Mesenchymal stem cell (in vitro differentiated cells and primary cell): ENCODE results near the gene RBMS3.

Source experiments
- DNase-seq: peaks from one replicate; pipeline ENCODE4 v3.0.0-alpha.2; 2013
- H2AFZ ChIP-seq: one replicate; pipeline ENCODE4 v1.6.1; 2013; ENCODE audit warnings: low read depth, mild to moderate bottlenecking, control low read depth, inconsistent platforms, low read length, moderate library complexity
- H2AK5ac ChIP-seq: 2 replicates; pipeline ENCODE4 v1.6.1; 2013; ENCODE audit warnings: low read length, moderate library complexity, mild to moderate bottlenecking, inconsistent platforms; ENCODE audit not compliant: severe bottlenecking
- H2BK120ac ChIP-seq: one replicate; pipeline ENCODE4 v1.6.1; 2013; ENCODE audit warnings: low read depth, mild to moderate bottlenecking, inconsistent platforms, low read length, moderate library complexity
- H2BK12ac ChIP-seq, 2 experiments: one replicate each; pipeline ENCODE4 v1.6.1; 2013; ENCODE audit warnings: inconsistent platforms in 2 of 2, low read length in 2 of 2, mild to moderate bottlenecking in 2 of 2, moderate library complexity in 2 of 2, control low read depth in 1 of 2
- H2BK15ac ChIP-seq: one replicate; pipeline ENCODE4 v1.6.1; 2013; ENCODE audit warnings: mild to moderate bottlenecking, low read depth, inconsistent platforms; ENCODE audit not compliant: poor library complexity, severe bottlenecking
- H2BK5ac ChIP-seq: 2 replicates; pipeline ENCODE4 v1.6.1; 2013; ENCODE audit warnings: low read depth, mild to moderate bottlenecking, low read length, control low read depth, inconsistent platforms; ENCODE audit not compliant: poor library complexity, severe bottlenecking
- H3K14ac ChIP-seq, 2 experiments: one replicate each; pipeline ENCODE4 v1.6.1; 2013; ENCODE audit warnings: inconsistent platforms in 2 of 2, low read length in 2 of 2, control low read depth in 1 of 2, mild to moderate bottlenecking in 1 of 2, moderate library complexity in 1 of 2
- H3K18ac ChIP-seq, 2 experiments: one replicate each; pipeline ENCODE4 v1.6.1; 2013; ENCODE audit warnings: inconsistent platforms in 2 of 2, low read length in 2 of 2, control low read depth in 1 of 2, low read depth in 1 of 2, mild to moderate bottlenecking in 1 of 2
- H3K23ac ChIP-seq, 2 experiments: one replicate each; pipeline ENCODE4 v1.6.1; 2013; ENCODE audit warnings: inconsistent platforms in 2 of 2, low read length in 2 of 2, mild to moderate bottlenecking in 2 of 2, moderate library complexity in 2 of 2, control low read depth in 1 of 2
- H3K27ac ChIP-seq: 2 replicates; pipeline ENCODE4 v1.5.1; 2013; ENCODE audit warnings: mild to moderate bottlenecking, moderate library complexity, low read length, control low read depth, inconsistent platforms; ENCODE audit not compliant: poor library complexity, severe bottlenecking
- H3K27me3 ChIP-seq, 2 experiments: 2 replicates each; pipeline versions ENCODE4 v1.6.1 to v1.7.0; 2013; ENCODE audit warnings: low read length in 2 of 2, mild to moderate bottlenecking in 2 of 2, moderate library complexity in 2 of 2, control low read depth in 1 of 2, inconsistent platforms in 1 of 2; ENCODE audit not compliant: control insufficient read depth in 1 of 2, insufficient read depth in 1 of 2
- H3K36me3 ChIP-seq, 2 experiments: 2 replicates each; pipeline versions ENCODE4 v1.6.1 to v1.7.0; 2013; ENCODE audit warnings: low read length in 2 of 2, control low read depth in 1 of 2, inconsistent platforms in 1 of 2, low read depth in 1 of 2, mild to moderate bottlenecking in 1 of 2; ENCODE audit not compliant: insufficient read depth in 2 of 2, control insufficient read depth in 1 of 2
- H3K4ac ChIP-seq, 2 experiments: one replicate each; pipeline ENCODE4 v1.6.1; 2013; ENCODE audit warnings: inconsistent platforms in 2 of 2, low read length in 2 of 2, mild to moderate bottlenecking in 2 of 2, moderate library complexity in 2 of 2, control low read depth in 1 of 2, low read depth in 1 of 2
- H3K4me1 ChIP-seq: 2 replicates; pipeline ENCODE4 v1.6.1; 2013; ENCODE audit warnings: low read depth, low read length, control low read depth; ENCODE audit not compliant: control insufficient read depth, insufficient read depth
- H3K4me2 ChIP-seq: 2 replicates; pipeline ENCODE4 v1.6.1; 2013; ENCODE audit warnings: low read length, mild to moderate bottlenecking, inconsistent platforms; ENCODE audit not compliant: poor library complexity, severe bottlenecking
- H3K4me3 ChIP-seq, 2 experiments: 2 replicates each; pipeline versions ENCODE4 v1.5.1 to v1.7.0; 2013; ENCODE audit warnings: low read length in 2 of 2, mild to moderate bottlenecking in 2 of 2, control low read depth in 1 of 2, low read depth in 1 of 2; ENCODE audit not compliant: insufficient read depth in 1 of 2
- H3K79me1 ChIP-seq: replicated peaks from 2 replicates; pipeline ENCODE4 v1.6.1; 2013; ENCODE audit warnings: mild to moderate bottlenecking, control low read depth, low read length, inconsistent platforms; ENCODE audit not compliant: poor library complexity, severe bottlenecking
- H3K9ac ChIP-seq: 2 replicates; pipeline ENCODE4 v1.7.0; 2013; ENCODE audit warnings: mild to moderate bottlenecking, low read length, moderate library complexity
- H3K9me3 ChIP-seq: 2 replicates; pipeline ENCODE4 v1.7.0; 2013; ENCODE audit warnings: mild to moderate bottlenecking, low read length; ENCODE audit not compliant: control insufficient read depth
- H4K8ac ChIP-seq: one replicate; pipeline ENCODE4 v1.6.1; 2013; ENCODE audit warnings: inconsistent platforms, mild to moderate bottlenecking, low read length, moderate library complexity
- H4K91ac ChIP-seq: one replicate; pipeline ENCODE4 v1.6.1; 2013; ENCODE audit warnings: mild to moderate bottlenecking, low read length, inconsistent platforms
- WGBS: methylation state at CpG from one replicate; pipeline ENCODE4 v1.1.7; 2013; ENCODE audit warnings: mixed read lengths; 5-methylcytosine and 5-hydroxymethylcytosine counted together

Gene RBMS3

DNA sequence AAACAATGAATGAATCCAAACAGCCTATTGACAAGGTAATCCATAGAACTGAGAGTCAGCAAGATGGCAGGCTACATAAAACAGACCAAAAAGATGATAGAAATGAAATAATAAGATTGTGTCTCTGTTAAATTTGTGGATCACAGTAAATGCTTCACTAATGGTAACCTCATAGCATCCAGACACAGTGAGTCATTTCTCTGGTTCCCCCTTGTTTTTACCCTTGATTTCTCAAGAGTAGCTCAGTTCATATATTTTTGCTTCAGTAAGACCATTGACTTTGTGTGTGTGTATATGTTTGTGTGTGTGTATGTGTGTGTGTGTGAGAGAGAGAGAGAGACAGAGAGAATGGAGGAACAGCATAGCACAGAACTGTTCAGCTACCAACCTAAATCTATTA, 546.9 kb downstream of the RBMS3 start:
- Histone ChIP-seq H2BK120ac (no peak overlapping the region), H2BK12ac (no peak overlapping the region), H3K9me3 (no peaks in the 10 kb centered on the region), H3K27me3 (no peaks in the 10 kb centered on the region), H3K36me3 (no peaks in the 10 kb centered on the region), H3K18ac (peak overlapping the region in 1 of 2 experiments; percentile 14), H2AK5ac (no peak overlapping the region), H3K79me1 (peaks cover 1% of the 10 kb centered on the region), H3K4me3 (no peak overlapping the region), H3K4me2 (no peak overlapping the region), H4K91ac (no peak overlapping the region), H3K4ac (no peak overlapping the region), H3K14ac (no peak overlapping the region), H3K4me1 (no peaks in the 10 kb centered on the region), H3K27ac (no peak overlapping the region), H2BK15ac (no peak overlapping the region), H3K23ac (no peak overlapping the region), H4K8ac (no peak overlapping the region), H2BK5ac (no peak overlapping the region), H3K9ac (no peak overlapping the region), H2AFZ (no peak overlapping the region)
- peak; percentile 62 for DNase-seq

GRCh38 chr3:29829340-29829739, 548.5 kb downstream of the RBMS3 start:
- no peaks in the 10 kb centered on the region for H3K4me1 ChIP-seq

DNA sequence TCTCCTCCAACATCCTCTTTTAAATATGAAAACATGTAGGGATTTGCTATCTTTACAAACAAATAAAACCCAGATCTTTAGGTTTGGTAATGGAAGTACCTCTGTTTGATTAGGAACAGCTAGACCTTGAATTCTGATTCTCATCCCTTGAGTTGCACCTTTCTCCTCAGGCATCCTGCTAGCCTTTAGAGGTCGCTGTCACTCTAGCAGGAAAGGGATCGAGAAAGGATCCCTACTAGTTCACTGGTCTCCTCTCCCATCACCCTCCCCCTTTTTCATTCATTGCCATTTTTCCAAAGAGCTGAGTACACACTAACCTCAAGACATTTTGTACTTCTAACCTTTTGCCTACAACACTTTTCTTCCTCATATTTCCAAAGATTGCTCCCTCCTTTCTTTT, 569.8 kb downstream of the RBMS3 start:
- Histone ChIP-seq H3K4me3 (no peak overlapping the region), H2BK12ac (no peak overlapping the region), H3K18ac (no peak overlapping the region), H3K27ac (no peak overlapping the region), H3K4ac (no peak overlapping the region), H4K91ac (no peak overlapping the region), H3K14ac (no peak overlapping the region), H3K9ac (no peak overlapping the region), H3K36me3 (no peaks in the 10 kb centered on the region), H3K23ac (no peak overlapping the region), H2BK5ac (no peak overlapping the region), H3K79me1 (peaks cover 8% of the 10 kb centered on the region), H3K27me3 (no peaks in the 10 kb centered on the region), H3K9me3 (peaks cover 5% of the 10 kb centered on the region), H2BK120ac (no peak overlapping the region), H2BK15ac (no peak overlapping the region), H2AK5ac (no peak overlapping the region), H3K4me2 (no peak overlapping the region), H2AFZ (no peak overlapping the region), H4K8ac (no peak overlapping the region), H3K4me1 (no peaks in the 10 kb centered on the region)
- no peak for DNase-seq
- 24% methylated on average over 2 of the region's 2 CpGs for WGBS

More at GRCh38 chr3:29829340-29829739, 548.5 kb downstream of the RBMS3 start:
- H2BK120ac ChIP-seq = no peak overlapping the region
- no peak overlapping the region for H3K14ac ChIP-seq
- H3K4me3 ChIP-seq = no peak overlapping the region
- H3K18ac ChIP-seq = no peak overlapping the region
- no peak overlapping the region for H4K91ac ChIP-seq
- no peaks in the 10 kb centered on the region for H3K36me3 ChIP-seq
- no peak overlapping the region for H3K4me2 ChIP-seq
- no peak overlapping the region for H4K8ac ChIP-seq
- no peak overlapping the region for H2BK15ac ChIP-seq
- no peak overlapping the region for H3K4ac ChIP-seq
- H3K27ac ChIP-seq = no peak overlapping the region
- H2BK12ac ChIP-seq = no peak overlapping the region
- WGBS = 100% methylated on average over 1 of the region's 3 CpGs
- H3K27me3 ChIP-seq = no peaks in the 10 kb centered on the region
- no peak for DNase-seq
- no peaks in the 10 kb centered on the region for H3K9me3 ChIP-seq
- H2BK5ac ChIP-seq = no peak overlapping the region
- no peak overlapping the region for H2AK5ac ChIP-seq
- no peak overlapping the region for H3K23ac ChIP-seq
- H3K9ac ChIP-seq = no peak overlapping the region
- H2AFZ ChIP-seq = no peak overlapping the region
- peaks cover 1% of the 10 kb centered on the region for H3K79me1 ChIP-seq

- H3K36me3 ChIP-seq = no peaks in the 10 kb centered on the region
- H2AFZ ChIP-seq = no peak overlapping the region
- no peak overlapping the region for H3K4ac ChIP-seq
- no peak overlapping the region for H3K4me3 ChIP-seq
- H2AK5ac ChIP-seq = no peak overlapping the region
- H3K9ac ChIP-seq = no peak overlapping the region
- no peak overlapping the region for H2BK5ac ChIP-seq
- H4K8ac ChIP-seq = no peak overlapping the region
- H3K4me1 ChIP-seq = no peaks in the 10 kb centered on the region
- peaks cover 8% of the 10 kb centered on the region for H3K79me1 ChIP-seq
- no peak overlapping the region for H2BK12ac ChIP-seq
- H3K23ac ChIP-seq = no peak overlapping the region
- no peak overlapping the region for H3K4me2 ChIP-seq
- no CpG with 5 or more reads among the region's 1 CpG for WGBS
- H3K27ac ChIP-seq = no peak overlapping the region
- H2BK15ac ChIP-seq = no peak overlapping the region
- no peaks in the 10 kb centered on the region for H3K27me3 ChIP-seq
- H3K18ac ChIP-seq = no peak overlapping the region
- no peak overlapping the region for H3K14ac ChIP-seq
- no peak for DNase-seq
- H4K91ac ChIP-seq = no peak overlapping the region
- peaks cover 5% of the 10 kb centered on the region for H3K9me3 ChIP-seq
- no peak overlapping the region for H2BK120ac ChIP-seq
Observed at GRCh38 chr3:29852767-29853166, 571.9 kb downstream of the RBMS3 start.
